OCI-LY3 (cell line): ENCODE measurements around the gene ARL5B.

ENCODE experiments used
- H2AFZ ChIP-seq: fragments of 200-600, 300-600 bp; shearing (Covaris generic); 2 replicates; pipeline ENCODE4 v1.6.0; 2014; ENCODE audit warnings: antibody characterized with exemption, low read depth, low read length
- H3K27ac ChIP-seq: fragments of 200-600, 300-600 bp; sonication (generic); 2 replicates; pipeline ENCODE4 v1.5.1; 2014; ENCODE audit warnings: mild to moderate bottlenecking, low read length, moderate library complexity, mixed read lengths
- H3K27me3 ChIP-seq: fragments of 200-600, 300-600 bp; sonication (generic); 2 replicates; pipeline ENCODE4 v1.6.1; 2014; ENCODE audit warnings: low read depth, low read length, mixed read lengths
- H3K36me3 ChIP-seq: fragments of 200-600, 300-600 bp; sonication (generic); replicated peaks from 2 replicates; pipeline ENCODE3; 2014; ENCODE audit warnings: low read depth, low read length, mixed read lengths
- H3K4me1 ChIP-seq: fragments of 300-600, 200-600 bp; sonication (generic); 2 replicates; pipeline ENCODE4 v1.6.1; 2014; ENCODE audit warnings: low read length, mixed read lengths
- H3K4me2 ChIP-seq: fragments of 200-600, 300-600 bp; sonication (generic); 2 replicates; pipeline ENCODE4 v1.6.1; 2014; ENCODE audit warnings: low read length, mixed read lengths
- H3K4me3 ChIP-seq: fragments of 300-600, 200-600 bp; sonication (generic); 2 replicates; pipeline ENCODE4 v1.5.1; 2014; ENCODE audit warnings: antibody characterized with exemption, mild to moderate bottlenecking, low read length, moderate library complexity
- H3K79me2 ChIP-seq: fragments of 300-600, 200-600 bp; shearing (Covaris generic); 2 replicates; pipeline ENCODE4 v1.6.1; 2014; ENCODE audit warnings: mild to moderate bottlenecking, low read length, mixed read lengths
- H3K9ac ChIP-seq: fragments of 300-600, 200-600 bp; shearing (Covaris generic); 2 replicates; pipeline ENCODE4 v1.6.0; 2014; ENCODE audit warnings: mild to moderate bottlenecking, low read length, moderate library complexity
- H3K9me3 ChIP-seq: fragments of 200-600, 300-600 bp; shearing (Covaris generic); 2 replicates; pipeline ENCODE4 v1.6.1; 2014; ENCODE audit warnings: low read length, mixed read lengths; ENCODE audit not compliant: insufficient read depth
- H4K20me1 ChIP-seq: fragments of 200-600, 300-600 bp; sonication (generic); 2 replicates; pipeline ENCODE4 v1.6.1; 2016; ENCODE audit warnings: low read length, mixed read lengths; ENCODE audit not compliant: insufficient read depth
- EZH2phosphoT487 ChIP-seq: fragments of 200-600 bp; shearing (Covaris generic); IDR thresholded peaks from 2 replicates; pipeline ENCODE4 v1.6.1; 2018; ENCODE audit warnings: antibody characterized with exemption, mixed run types, low read depth
- TF ChIP-seq, protein P1 (sequence below): fragments of 200-600, 300-600 bp; sonication (generic); IDR thresholded peaks from 2 replicates; pipeline ENCODE4 v1.5.1; 2014; ENCODE audit warnings: antibody characterized with exemption, low read length, low read depth

Gene ARL5B

DNA sequence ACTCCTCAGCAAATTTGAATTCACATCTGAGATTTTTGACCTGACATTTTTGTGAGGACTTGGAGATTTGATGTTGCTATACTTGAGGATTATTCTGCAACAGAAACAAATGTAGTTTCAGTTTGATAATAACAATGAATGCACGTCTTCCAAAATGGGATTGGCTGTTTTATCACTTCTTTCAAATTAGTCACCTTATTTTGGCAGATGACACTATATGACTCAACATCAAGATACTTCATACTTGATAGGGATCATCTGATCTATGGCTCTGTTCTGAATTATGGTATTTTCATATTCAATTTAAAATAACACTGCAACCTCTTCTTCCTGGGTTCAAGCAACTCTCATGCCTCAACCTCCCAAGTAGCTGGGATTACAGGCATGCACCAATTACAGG is 24.2 kb downstream of the ARL5B start:
- no peak for TF ChIP-seq EZH2phosphoT487
- TF ChIP-seq, protein P1, sequence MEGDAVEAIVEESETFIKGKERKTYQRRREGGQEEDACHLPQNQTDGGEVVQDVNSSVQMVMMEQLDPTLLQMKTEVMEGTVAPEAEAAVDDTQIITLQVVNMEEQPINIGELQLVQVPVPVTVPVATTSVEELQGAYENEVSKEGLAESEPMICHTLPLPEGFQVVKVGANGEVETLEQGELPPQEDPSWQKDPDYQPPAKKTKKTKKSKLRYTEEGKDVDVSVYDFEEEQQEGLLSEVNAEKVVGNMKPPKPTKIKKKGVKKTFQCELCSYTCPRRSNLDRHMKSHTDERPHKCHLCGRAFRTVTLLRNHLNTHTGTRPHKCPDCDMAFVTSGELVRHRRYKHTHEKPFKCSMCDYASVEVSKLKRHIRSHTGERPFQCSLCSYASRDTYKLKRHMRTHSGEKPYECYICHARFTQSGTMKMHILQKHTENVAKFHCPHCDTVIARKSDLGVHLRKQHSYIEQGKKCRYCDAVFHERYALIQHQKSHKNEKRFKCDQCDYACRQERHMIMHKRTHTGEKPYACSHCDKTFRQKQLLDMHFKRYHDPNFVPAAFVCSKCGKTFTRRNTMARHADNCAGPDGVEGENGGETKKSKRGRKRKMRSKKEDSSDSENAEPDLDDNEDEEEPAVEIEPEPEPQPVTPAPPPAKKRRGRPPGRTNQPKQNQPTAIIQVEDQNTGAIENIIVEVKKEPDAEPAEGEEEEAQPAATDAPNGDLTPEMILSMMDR, result no peak
- no peak overlapping the region for H3K9ac ChIP-seq
- no peak overlapping the region for H3K27ac ChIP-seq
- peaks cover 3% of the 10 kb centered on the region for H3K36me3 ChIP-seq
- H3K27me3 ChIP-seq, result no peaks in the 10 kb centered on the region
- no peak overlapping the region for H2AFZ ChIP-seq
- no peaks in the 10 kb centered on the region for H3K4me1 ChIP-seq
- no peaks in the 10 kb centered on the region for H3K9me3 ChIP-seq
- no peaks in the 10 kb centered on the region for H3K79me2 ChIP-seq
- H3K4me3 ChIP-seq, result no peak overlapping the region
- H4K20me1 ChIP-seq, result no peaks in the 10 kb centered on the region
- H3K4me2 ChIP-seq, result no peak overlapping the region

- Histone ChIP-seq H3K9ac (no peak overlapping the region), H2AFZ (no peak overlapping the region), H3K27me3 (no peaks in the 10 kb centered on the region), H4K20me1 (no peaks in the 10 kb centered on the region), H3K4me3 (no peak overlapping the region), H3K4me1 (no peaks in the 10 kb centered on the region), H3K79me2 (no peaks in the 10 kb centered on the region), H3K36me3 (peaks cover 3% of the 10 kb centered on the region), H3K9me3 (no peaks in the 10 kb centered on the region), H3K27ac (no peak overlapping the region), H3K4me2 (no peak overlapping the region)
- TF ChIP-seq, protein P1, result no peak
- TF ChIP-seq EZH2phosphoT487, result no peak
Measured at GRCh38 chr10:18684416-18684815, 25.2 kb downstream of the ARL5B start.

DNA sequence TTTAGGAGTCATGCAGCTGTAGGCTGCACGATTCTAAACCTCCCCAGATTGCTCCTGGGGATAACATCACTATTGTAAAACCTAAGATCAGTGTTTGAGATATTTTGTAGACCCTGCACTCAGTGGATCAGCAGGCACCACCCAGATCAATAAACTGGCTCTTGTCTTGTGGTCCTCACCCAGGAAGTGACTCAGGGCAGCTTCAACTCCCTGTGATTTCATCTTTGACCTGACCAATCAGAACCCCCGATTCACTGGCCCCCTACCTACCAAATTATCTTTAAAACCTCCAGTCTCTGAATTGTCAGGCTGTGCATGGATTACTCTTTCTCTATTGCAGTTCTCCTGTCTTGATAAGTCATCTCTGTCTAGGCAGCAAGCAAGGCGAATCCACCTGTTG is 25.7 kb downstream of the ARL5B start:
- TF ChIP-seq EZH2phosphoT487, result no peak
- TF ChIP-seq, protein P1, result no peak
- H2AFZ ChIP-seq, result no peak overlapping the region
- no peaks in the 10 kb centered on the region for H4K20me1 ChIP-seq
- H3K36me3 ChIP-seq, result peaks cover 3% of the 10 kb centered on the region
- no peaks in the 10 kb centered on the region for H3K79me2 ChIP-seq
- H3K9ac ChIP-seq, result no peak overlapping the region
- H3K9me3 ChIP-seq, result no peaks in the 10 kb centered on the region
- no peak overlapping the region for H3K4me3 ChIP-seq
- H3K27ac ChIP-seq, result no peak overlapping the region
- no peak overlapping the region for H3K4me2 ChIP-seq
- no peaks in the 10 kb centered on the region for H3K4me1 ChIP-seq
- H3K27me3 ChIP-seq, result no peaks in the 10 kb centered on the region

- Histone ChIP-seq H3K27me3 (no peaks in the 10 kb centered on the region), H3K4me3 (no peak overlapping the region), H3K27ac (no peak overlapping the region), H3K4me1 (no peaks in the 10 kb centered on the region), H3K79me2 (no peaks in the 10 kb centered on the region), H3K9me3 (no peaks in the 10 kb centered on the region), H3K36me3 (peaks cover 3% of the 10 kb centered on the region), H3K9ac (no peak overlapping the region), H3K4me2 (no peak overlapping the region), H2AFZ (no peak overlapping the region), H4K20me1 (no peaks in the 10 kb centered on the region)
- TF ChIP-seq EZH2phosphoT487, result no peak
- TF ChIP-seq, protein P1, result no peak
Measured at GRCh38 chr10:18685555-18685954, 26.3 kb downstream of the ARL5B start.
